ENCODE results near the gene ANO2.
"Not testable (repeated sequence)": the region's sequence is repeated elsewhere in the genome, so short reads cannot be mapped to it uniquely, and the experiment has no call there.

- TF ChIP-seq POLR2A (IDR thresholded peaks at IDR 0.05; ENCODE audit: low read depth, low read length); CTCF (IDR thresholded peaks at IDR 0.05; ENCODE audit: extremely low read depth in 1 of 2, insufficient read depth in 1 of 2, low read depth in 1 of 2, low read length in 2 of 2); EZH2 (IDR thresholded peaks at IDR 0.05; ENCODE audit: borderline replicate concordance, low read depth, low read length, severe bottlenecking): not testable (repeated sequence)
Measured at GRCh38 chr12:5825761-5826160, 119.3 kb downstream of the ANO2 start.
